HG03469 (cell line): Measurements from ENCODE around the gene PDLIM5.
A peak's percentile ranks its signal among the peaks of the same experiment; 100 is the strongest.
"Not testable (repeated sequence)": the region's sequence is repeated elsewhere in the genome, so short reads cannot be mapped to it uniquely, and the experiment has no call there.

Experiments
- ATAC-seq: cut with Tn5 transposase; IDR thresholded peaks from one replicate; pipeline ENCODE4 v1.9.1; 2021; ENCODE audit warnings: mild to moderate bottlenecking, moderate library complexity, moderate number of reproducible peaks; ENCODE audit not compliant: unreplicated experiment

Gene PDLIM5, protein sequence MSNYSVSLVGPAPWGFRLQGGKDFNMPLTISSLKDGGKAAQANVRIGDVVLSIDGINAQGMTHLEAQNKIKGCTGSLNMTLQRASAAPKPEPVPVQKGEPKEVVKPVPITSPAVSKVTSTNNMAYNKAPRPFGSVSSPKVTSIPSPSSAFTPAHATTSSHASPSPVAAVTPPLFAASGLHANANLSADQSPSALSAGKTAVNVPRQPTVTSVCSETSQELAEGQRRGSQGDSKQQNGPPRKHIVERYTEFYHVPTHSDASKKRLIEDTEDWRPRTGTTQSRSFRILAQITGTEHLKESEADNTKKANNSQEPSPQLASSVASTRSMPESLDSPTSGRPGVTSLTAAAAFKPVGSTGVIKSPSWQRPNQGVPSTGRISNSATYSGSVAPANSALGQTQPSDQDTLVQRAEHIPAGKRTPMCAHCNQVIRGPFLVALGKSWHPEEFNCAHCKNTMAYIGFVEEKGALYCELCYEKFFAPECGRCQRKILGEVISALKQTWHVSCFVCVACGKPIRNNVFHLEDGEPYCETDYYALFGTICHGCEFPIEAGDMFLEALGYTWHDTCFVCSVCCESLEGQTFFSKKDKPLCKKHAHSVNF

DNA sequence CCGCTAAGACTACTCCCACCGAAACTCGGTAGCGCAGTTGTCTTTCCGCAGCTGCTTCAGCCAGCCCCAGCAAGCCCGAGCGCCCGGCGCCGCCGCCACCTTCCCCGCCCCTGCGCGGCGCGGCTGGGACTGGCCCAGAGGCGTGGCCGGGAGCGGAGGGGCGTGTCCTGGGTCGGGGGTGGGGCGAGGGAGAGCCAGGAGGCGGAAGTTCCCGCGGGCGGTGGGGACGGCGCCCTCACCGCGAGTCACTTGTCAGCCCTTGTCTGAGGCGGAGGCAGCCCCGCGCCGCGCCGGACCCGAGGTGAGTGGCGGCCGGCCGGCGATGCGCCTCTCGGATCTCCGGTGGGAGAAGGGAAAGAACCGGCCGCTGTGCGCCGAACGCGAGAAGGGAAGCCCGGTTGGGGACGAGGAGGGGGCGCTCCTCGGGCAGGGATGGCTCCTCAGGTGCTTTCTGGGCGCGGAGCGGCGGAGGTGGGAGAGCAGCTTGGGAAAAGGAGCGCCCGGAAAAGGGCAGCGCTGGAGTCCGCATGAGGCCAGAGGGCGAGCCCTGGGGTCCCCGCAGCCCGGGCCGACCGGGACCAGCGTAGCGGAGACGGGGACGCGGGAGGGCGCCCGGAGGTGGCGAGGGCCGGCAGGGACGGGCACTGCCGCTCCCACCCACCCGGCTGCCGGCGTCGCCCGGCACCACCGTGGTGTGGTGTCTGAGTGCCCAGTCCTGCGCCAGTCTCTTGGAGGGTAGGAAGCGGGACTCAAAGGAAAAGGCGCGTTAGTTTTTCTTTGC, at the start of gene PDLIM5:
Gene PDLIM5 (plus strand): TSS at position 248 of the 781 bp plus-strand sequence. CDS start 3,347 bp downstream, outside the sequence.
- ATAC-seq: peak; percentile 87

DNA sequence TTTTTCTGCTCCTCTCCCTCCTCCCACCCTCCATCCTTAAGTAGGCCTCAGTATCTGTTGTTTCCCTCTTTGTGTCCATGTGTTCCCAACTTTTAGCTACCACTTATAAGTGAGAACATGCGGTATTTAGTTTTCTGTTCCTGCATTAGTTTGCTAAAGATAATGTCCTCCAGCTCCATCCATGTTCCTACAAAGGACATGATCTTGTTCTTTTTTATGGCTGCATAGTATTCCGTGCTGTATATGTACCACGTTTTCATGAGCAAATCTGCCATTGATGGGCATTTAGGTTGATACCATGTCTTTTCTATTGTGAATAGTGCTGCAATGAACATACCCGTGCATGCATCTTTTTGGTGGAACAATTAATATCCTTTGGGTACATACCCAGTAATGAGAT, 49.3 kb upstream of the PDLIM5 start:
- not testable (repeated sequence) for ATAC-seq

DNA sequence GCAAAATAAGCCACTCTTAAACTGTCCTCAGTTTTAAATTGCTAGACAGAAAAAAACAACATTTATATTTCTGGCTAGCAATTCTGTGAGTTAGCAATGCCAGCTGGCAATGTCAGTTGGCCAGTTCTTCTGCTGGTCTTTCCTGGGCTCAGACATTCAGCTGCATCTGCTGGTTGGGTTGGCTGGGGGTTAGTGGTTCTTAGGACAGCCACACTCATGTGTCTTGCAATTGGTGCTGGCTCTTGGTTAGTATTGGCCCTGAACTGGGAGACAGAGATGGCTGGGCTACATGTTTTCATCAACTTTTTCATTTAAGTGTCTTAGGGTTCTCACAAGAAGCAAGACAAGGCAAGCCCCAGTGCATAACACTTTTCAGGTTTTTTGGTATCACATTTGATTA, 48.0 kb upstream of the PDLIM5 start:
- no peak for ATAC-seq

DNA sequence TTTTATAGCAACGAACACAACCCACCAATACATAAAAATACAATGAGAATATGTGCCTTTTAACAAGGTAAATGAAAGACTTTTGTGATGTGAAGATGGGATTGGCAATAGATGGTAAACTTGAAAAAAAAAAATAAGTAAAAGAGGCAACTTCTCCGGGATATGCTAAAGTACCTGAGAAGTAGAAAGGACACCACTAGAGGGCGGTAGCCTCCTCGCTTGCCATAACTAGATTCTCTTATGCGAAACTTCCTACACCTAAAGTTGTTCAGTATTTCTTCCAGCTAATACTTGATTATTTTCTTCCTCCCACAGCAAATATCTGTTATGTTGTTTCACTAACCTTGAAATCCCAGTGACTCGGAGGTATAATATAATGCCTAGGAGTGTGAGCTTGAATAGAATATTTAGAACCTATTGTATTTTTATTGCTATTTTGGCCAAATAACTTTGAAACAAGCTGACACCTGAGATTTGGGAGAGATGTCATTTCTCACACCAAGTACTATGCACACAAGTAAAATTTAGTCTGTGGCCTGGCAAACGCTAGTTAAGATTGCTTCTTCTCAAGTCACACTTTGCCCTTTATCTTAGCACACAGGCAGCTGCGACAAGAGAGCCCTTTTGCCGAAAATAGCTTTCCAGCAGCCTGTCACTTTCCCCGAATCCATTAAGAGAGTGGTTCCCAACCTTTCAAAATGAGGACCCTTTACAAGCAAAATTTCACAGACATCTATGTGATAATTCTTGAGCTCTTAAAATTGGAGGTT, 44.9 kb upstream of the PDLIM5 start:
- ATAC-seq: peak; percentile 78

DNA sequence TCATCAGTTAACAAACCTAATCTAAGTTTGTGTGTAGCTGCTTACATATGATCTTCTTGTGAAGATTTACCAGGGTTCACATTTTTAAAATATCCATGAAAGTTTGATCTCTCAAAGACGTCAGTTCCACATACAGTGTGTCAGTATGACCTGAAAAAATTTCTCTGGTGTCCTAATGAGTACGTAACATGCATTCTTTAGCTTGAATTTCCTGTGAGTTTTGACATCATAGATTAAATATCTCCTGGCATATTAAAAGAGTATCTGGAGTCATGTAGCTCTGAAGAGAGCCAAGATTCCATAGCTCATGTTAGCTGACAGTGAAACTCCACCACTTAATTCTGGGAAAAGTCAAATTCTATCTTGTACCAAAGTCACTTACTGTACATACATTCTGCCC, 43.9 kb upstream of the PDLIM5 start:
- ATAC-seq: no peak

DNA sequence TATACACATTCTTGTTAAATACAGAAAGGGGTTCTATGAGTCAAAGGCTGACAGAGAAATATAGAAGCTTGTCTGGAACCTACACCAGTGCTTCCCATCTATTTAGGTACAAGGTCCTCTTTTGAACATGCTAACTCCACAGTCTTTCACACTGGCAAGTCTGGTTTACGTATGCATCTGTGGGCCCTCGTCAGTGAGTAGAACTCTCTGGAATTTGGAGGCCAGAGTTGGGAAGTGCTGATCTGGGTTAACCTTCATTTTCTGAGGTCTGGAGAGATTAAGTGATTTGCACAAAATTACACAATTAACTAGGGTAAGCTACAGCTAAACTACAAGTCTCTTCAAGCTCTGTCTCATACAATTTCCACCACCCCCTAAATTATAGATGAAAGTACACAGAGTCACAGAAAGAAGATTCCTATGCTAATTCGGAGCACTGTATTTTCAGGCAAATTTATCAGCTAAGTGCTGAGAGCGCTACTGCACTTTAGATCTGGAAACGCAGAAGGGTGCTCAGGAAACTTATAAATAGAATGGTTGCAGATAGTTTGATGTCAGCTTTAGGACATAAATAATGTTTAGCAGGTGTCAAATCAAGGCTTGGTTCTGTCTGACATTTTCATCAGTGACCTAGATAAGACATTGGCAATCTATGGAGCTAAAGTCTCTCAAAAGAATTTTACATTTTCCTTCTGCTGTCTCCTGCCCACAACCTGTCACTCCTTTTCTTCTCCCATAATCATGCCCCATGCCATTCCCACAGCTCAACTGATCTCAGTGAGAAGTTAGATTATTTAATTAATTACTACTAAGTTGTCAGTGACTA, 43.0 kb upstream of the PDLIM5 start:
- no peak for ATAC-seq

DNA sequence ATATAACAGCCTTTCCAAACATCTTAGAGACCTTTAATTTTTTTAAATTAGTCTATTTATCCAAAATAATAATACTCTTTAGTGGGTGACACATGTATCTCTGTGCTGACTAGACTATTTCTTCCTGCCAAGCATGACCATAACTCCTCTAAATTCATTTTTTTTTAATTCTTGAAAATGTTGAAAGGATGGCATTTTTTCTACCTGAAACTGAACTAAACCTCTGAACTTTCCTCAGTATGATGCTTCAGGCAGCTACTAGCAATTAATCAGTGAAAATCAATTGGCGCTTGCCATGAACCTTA, 42.4 kb upstream of the PDLIM5 start:
- ATAC-seq: no peak

DNA sequence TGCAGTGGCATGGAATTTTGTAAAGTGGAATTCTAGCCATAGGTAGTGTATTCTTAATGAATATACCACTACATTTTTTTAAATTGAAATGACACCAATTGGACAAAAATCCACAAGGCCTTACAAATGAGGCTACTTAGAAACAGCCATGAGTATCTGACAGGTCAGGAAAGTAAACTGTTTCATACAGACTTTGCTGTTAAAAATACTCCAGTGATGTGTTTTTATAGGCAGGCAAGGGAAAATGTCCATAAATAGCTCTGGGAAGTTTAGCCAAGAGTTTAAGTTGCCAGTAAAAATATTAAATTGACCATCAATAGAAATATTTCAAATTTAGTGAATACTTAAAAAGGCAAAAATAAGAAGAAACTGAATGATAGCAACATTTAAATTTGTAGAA, 41.8 kb upstream of the PDLIM5 start:
- ATAC-seq: no peak

DNA sequence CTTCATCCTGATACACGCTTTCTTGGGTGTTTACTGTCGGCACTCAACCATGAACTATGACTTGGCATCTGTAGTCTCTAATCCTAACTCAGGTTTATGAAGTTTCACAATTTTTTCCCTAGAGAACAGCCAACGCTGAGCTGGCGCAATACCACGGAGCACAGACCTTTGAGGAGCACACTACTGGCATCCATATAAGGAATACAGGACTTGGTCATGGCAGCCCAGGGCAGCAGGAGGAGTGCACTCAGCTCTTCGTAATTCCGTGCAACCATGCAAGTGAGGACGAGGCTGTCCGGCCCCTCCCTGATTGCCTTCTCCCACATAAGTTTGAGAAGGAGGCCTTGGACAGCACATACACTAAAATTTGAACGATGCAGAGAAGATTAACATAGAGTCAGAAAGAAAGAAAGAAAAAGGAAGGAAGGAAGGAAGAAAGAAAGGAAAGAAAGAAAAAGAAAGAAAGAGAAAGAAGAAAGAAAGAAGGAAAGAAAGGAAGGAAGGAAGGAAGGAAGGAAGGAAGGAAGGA, 41.0 kb upstream of the PDLIM5 start:
- ATAC-seq: no peak

DNA sequence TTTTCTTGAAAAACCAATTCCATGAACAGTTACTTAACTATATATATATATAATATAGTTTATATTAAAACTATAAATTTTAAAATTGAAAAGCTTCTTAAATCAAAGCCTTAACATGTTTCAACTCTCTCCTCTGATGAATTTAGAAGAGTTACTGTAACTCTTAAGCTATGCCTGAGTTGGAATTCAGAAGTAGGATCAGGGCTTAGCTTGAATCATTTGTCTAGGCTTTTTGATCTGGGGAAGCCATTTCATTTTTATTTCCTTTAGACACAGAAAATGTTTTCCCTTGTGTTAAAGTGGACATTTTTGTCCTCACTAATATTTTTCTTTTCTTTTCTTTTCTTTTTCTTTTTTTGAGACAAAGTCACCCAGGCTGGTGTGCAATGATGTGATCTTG, 40.4 kb upstream of the PDLIM5 start:
- ATAC-seq: no peak

DNA sequence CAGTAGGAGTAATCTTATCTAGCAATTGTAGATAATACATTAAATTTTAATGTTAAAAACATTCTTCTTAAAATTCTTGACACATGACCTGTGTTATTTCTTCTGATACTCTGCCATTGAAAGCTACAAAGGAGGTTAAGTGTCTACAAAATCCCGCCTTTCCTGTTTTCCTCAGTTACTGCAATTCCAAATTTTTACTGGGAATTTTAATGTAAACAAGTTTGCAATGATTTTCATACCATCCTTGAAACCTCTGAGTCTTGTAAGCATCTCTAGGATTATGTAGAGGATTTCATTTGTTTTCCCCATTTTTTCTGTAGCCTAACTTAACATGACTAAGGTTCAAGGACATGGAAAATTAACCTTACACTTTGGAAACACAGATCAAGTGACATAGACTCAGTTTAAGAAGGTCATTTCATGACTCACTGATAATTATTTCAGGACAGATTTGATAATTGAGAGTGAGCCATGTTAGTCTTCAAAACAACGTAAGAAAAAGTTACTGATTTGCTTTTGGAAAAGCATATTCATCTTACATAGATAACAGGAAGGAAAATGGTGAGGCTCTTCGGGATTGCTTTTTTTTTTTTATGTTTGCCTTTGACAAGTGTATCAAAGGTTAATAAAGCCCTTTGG, 39.6 kb upstream of the PDLIM5 start:
- ATAC-seq: no peak

DNA sequence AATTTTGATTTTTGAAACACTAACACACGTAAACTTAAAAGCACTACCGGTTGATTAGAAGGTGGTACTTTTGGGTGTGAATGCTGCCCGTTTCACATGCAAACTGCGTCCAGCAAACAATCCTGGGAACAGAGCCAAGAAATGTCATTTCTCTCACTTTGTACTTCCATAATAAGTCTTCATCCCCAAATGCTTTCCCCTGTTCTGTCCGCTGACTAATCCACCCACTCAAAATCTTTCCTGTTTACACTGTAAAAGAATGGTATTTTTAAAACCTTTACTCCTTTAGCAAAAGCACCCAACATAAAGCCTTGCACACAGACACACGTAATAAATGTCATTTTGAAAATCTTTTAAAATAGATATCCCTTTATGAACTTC, 39.1 kb upstream of the PDLIM5 start:
- ATAC-seq: no peak

DNA sequence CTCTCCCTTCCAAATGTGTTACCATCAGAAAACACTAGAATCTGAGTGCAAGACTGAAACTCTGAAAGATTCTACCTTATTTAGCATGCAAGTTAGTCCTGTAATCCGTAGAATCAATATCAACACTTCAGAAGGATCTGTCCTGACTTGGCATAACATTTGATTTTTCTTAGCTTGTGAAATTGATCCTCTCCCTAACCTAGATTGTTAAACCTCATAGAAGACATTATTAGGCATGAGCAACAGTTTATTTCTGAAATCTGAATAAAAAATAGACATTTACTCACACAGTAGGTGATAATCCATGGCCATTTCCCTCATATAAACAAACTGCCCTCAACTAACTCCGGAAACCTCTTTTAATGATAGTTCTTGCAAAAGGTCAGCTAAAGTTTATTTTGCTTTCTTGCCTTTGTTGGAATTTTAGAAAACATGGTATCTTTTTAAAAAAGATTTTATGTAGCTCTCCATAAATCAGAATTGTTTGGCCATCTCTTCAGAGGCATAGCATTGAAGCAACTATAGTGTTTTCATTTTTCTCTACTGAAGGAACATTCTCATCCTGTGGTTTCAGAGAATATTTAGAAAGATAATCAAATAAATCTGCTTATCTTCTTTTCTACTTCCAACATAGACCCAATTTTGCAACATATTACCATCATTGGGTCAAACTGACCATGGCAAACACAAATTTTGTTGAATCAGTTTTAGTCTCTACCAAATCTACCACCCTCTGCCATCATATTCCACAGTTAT, 38.5 kb upstream of the PDLIM5 start:
- no peak for ATAC-seq

DNA sequence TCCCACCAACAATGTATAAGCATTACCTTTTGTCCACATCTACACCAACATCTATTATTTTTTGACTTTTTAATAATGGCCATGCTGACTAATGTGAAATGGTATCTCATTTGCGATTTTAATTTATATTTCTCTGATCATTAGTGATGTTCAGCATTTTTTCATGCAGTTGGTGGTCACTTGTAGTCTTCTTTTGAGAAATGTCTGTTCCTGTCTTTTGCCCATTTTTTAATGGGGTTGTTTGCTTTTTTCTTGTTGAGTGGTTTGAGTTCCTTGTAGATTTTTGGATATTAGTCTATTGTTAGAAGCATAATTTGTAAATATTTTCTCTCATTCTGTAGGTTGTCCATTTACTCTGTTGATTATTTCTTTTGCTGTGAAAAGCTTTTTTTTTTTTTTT, 36.8 kb upstream of the PDLIM5 start:
- no peak for ATAC-seq

DNA sequence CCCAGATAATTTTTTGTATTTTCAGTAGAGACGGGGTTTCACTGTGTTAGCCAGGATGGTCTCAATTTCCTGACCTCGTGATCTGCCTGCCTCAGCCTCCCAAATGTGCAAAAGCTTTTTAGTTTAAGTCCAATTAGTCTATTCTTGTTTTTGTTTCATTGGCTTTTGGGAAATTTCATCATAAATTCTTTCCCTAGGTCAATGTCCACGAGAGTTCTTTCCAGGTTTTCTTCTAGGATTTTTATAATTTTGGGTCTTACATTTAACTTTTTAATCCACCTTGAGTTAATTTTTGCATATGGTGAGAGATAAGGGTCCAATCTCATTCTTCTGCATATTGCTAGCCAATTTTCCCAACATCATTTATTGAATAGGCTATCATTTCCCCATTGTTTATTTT, 36.3 kb upstream of the PDLIM5 start:
- ATAC-seq: no peak

DNA sequence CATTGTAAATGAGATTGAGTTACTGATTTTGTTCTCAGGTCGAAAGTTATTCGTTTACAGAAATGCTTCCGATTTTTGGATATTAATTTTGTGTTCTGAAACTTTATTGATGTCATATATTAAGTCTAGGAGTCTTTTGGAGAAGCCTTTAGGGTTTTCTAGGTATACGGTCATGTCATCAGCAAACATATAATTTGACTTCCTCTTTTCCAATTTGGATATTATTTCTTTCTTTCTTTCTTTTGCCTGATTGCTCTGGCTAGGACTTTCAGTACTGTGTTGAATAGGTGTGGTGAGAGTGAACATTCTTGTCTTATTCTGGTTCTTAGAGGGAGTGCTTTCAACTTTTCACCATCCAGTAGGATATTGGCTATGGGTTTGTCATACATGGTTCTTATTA, 35.4 kb upstream of the PDLIM5 start:
- no peak for ATAC-seq

DNA sequence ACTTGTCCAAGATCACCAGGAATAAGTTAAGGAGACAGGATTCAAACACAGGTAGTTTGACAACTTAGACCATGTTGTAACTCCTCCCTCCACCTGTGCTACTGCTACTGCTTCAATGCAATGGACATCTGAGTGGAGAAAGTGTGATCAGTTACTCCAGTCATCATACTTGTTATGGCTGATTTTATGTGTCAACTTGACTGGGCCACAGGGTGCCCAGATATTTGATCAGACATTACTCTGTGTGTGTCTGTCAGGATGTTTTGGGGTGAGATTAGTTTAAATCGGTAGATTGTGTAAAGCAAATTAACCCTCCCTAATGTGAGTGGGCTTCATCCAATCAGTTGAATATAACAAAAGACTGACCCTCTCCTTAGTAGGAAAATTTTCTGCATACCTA, 34.8 kb upstream of the PDLIM5 start:
- no peak for ATAC-seq

DNA sequence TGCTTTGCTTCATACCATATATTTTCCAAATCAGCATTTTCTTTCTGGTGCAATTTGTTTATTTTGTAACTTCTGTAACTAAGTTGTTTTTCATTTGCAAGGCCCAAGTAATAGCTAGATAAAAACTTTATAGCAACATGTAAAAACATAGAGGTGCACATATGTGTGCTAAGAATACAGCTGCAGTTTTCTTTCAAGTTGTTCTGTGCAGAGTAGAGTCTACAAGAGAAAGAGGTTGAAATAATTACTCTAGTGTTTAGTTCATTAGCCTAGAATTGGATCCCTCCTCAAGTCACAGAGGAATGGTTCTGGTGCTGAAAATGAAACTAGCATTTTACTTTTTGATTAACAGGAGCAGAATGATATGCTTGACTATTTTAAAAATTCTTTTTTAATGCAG, 32.2 kb upstream of the PDLIM5 start:
- no peak for ATAC-seq

DNA sequence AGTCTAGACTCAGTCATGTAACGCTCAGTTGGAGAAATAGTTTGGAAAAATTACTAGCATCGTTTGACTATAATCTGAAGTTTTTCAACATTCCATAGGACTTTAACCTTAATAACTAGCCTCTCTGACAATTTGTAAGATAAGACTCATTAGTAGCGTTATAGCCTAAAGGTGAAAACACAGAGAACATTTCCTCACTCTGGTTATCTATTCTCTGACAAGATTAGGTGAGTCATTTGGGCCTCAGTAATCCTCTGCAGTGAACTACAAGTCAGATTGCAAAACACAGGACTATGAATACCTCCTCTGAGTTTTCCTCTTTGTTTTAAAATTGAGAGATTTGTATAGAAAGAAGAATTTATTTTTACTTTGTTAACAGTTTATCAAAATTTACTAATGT, 31.8 kb upstream of the PDLIM5 start:
- ATAC-seq: no peak
